OCI-LY7 (cell line): Measurements from ENCODE around the gene ROBO2.

Experiments used
- CTCF ChIP-seq: fragments of 200-600 bp; sonication (generic); conservative IDR thresholded peaks from 2 replicates; pipeline ENCODE4 v1.5.1; 2014; ENCODE audit warnings: mild to moderate bottlenecking, antibody characterized with exemption, low read length, moderate library complexity, mixed read lengths
- EZH2phosphoT487 ChIP-seq: fragments of 200-600 bp; sonication (generic); IDR thresholded peaks from 2 replicates; pipeline ENCODE4 v1.6.1; 2018; ENCODE audit warnings: low read depth, borderline replicate concordance, mild to moderate bottlenecking, mixed run types, antibody characterized with exemption, low read length, moderate library complexity, mixed read lengths

GRCh38 chr3:77328690-77329089, 288.8 kb downstream of the ROBO2 start:
- TF ChIP-seq CTCF (no peak), EZH2phosphoT487 (no peak)
